Measurements from ENCODE around the gene HS3ST4. TPM values are rescaled to one million over a fixed set of nuclear protein-coding genes. Genes with fewer than 3 reads are reported as not detected.

Gene HS3ST4
- total and polyA plus RNA-seq, 2 of the 4 experiments (the other 2 are of a cell fraction): not detected

GRCh38 chr16:25931473-25932035 is 239.8 kb downstream of the HS3ST4 start:
- Histone ChIP-seq H3K27me3 (ENCODE audit: control insufficient read depth, insufficient read depth, low read length) (no peaks in the 10 kb centered on the region), H4K5ac (ENCODE audit: low read depth, low read length) (no peak overlapping the region), H3K4me1 (ENCODE audit: control insufficient read depth, insufficient read depth, low read length) (no peaks in the 10 kb centered on the region), H3K18ac (ENCODE audit: low read depth, low read length) (no peak overlapping the region), H3K9me1 (ENCODE audit: insufficient read depth, low read length) (no peaks in the 10 kb centered on the region), H4K91ac (ENCODE audit: insufficient read depth, low read depth, low read length) (no peak overlapping the region), H3K9me3 (ENCODE audit: control insufficient read depth, insufficient read depth, low read length) (peaks cover 13% of the 10 kb centered on the region), H3K23ac (ENCODE audit: low read depth, low read length) (no peak overlapping the region), H3K4ac (ENCODE audit: low read depth, low read length) (no peak overlapping the region), H2BK5ac (ENCODE audit: low read depth, low read length, poor library complexity, severe bottlenecking) (no peak overlapping the region), H4K8ac (ENCODE audit: low read depth in 2 of 2, low read length in 2 of 2) (no peak overlapping the region), H2BK20ac (ENCODE audit: low read depth, low read length) (no peak overlapping the region), H3K56ac (ENCODE audit: extremely low read depth, insufficient read depth, low read length) (no peak overlapping the region), H3K4me2 (ENCODE audit: low read depth, low read length) (no peak overlapping the region), H4K20me1 (ENCODE audit: insufficient read depth, low read length) (no peaks in the 10 kb centered on the region), H2AK5ac (ENCODE audit: low read depth, low read length) (no peak overlapping the region), H2AK9ac (replicated peaks; ENCODE audit: low read depth, low read length, poor library complexity) (no peak overlapping the region), H3K36me3 (ENCODE audit: control insufficient read depth, insufficient read depth, low read length) (no peaks in the 10 kb centered on the region), H2BK15ac (ENCODE audit: low read depth, low read length) (no peak overlapping the region), H2AFZ (replicated peaks; ENCODE audit: low read length, poor library complexity) (no peak overlapping the region), H3K79me1 (ENCODE audit: low read depth in 1 of 2, low read length in 2 of 2) (no peaks in the 10 kb centered on the region), H2BK120ac (ENCODE audit: low read depth, low read length) (no peak overlapping the region), H3K4me3 (ENCODE audit: insufficient read depth, low read depth, low read length) (no peak overlapping the region), H3K9ac (ENCODE audit: low read depth, low read length) (no peak overlapping the region), H3K27ac (ENCODE audit: insufficient read depth, low read length) (no peak overlapping the region), H3K14ac (replicated peaks; ENCODE audit: low read depth, low read length) (no peak overlapping the region)
- WGBS, 2 experiments (ENCODE audit: extremely low coverage in 2 of 2, insufficient read length in 1 of 2): 83% methylated on average over 2 of the region's 4 CpGs; no CpG with 5 or more reads in 1 of the 2 experiments
- TF ChIP-seq BHLHE40 (IDR thresholded peaks at IDR 0.05; ENCODE audit: low read depth, low read length) (no peak), USF2 (IDR thresholded peaks at IDR 0.05; ENCODE audit: low read depth, low read length) (no peak), MAZ (IDR thresholded peaks at IDR 0.05; ENCODE audit: borderline replicate concordance, low read depth, low read length) (no peak), MXI1 (IDR thresholded peaks at IDR 0.05; ENCODE audit: borderline replicate concordance, low read depth, low read length) (no peak), POLR2A (IDR thresholded peaks at IDR 0.05; ENCODE audit: low read depth, low read length) (no peak), FOS (IDR thresholded peaks at IDR 0.05; ENCODE audit: low read depth, low read length) (no peak), CHD1 (IDR thresholded peaks at IDR 0.05; ENCODE audit: low read depth, low read length) (no peak), NFE2L2 (IDR thresholded peaks at IDR 0.05; ENCODE audit: low read depth, low read length) (no peak), RCOR1 (IDR thresholded peaks at IDR 0.05; ENCODE audit: insufficient replicate concordance, low read length) (no peak), MAFK (IDR thresholded peaks at IDR 0.05; ENCODE audit: low read depth, low read length) (no peak), RFX5 (IDR thresholded peaks at IDR 0.05; ENCODE audit: low read depth, low read length) (no peak), CTCF (conservative IDR thresholded peaks at IDR 0.05; ENCODE audit: low read depth, low read length) (no peak), CEBPB (IDR thresholded peaks at IDR 0.05; ENCODE audit: low read depth, low read length) (no peak), SMC3 (IDR thresholded peaks at IDR 0.05; ENCODE audit: low read depth, low read length) (no peak), RAD21 (IDR thresholded peaks at IDR 0.05; ENCODE audit: low read length) (no peak)
- TF ChIP-seq, protein P1, sequence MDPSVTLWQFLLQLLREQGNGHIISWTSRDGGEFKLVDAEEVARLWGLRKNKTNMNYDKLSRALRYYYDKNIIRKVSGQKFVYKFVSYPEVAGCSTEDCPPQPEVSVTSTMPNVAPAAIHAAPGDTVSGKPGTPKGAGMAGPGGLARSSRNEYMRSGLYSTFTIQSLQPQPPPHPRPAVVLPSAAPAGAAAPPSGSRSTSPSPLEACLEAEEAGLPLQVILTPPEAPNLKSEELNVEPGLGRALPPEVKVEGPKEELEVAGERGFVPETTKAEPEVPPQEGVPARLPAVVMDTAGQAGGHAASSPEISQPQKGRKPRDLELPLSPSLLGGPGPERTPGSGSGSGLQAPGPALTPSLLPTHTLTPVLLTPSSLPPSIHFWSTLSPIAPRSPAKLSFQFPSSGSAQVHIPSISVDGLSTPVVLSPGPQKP (IDR thresholded peaks at IDR 0.05; ENCODE audit: borderline replicate concordance, low read depth, low read length): no peak
- no TSS peak for BruUV-seq (replicated peaks)
- in situ Hi-C loops (cut with MboI; ENCODE audit: low sequenced_read_pairs): no loop called here
- intact Hi-C loops (cut with micrococcal nuclease): no loop called here
- dilution Hi-C loops (cut with HindIII; ENCODE audit: low sequenced_read_pairs, unreplicated experiment): no loop called here
- ChIA-PET CTCF (no interaction called here), POLR2A (ENCODE audit: unreplicated experiment) (no interaction called here)
- ATAC-seq (ENCODE audit: low read depth) (no peak), DNase-seq (no peak)

All from IMR-90 (cell line).